GM21737 (cell line): Measurements from ENCODE around the gene FADS2.

Source experiments
- ATAC-seq: cut with Tn5 transposase; IDR thresholded peaks from one replicate; pipeline ENCODE4 v1.9.1; 2021; ENCODE audit warnings: mild to moderate bottlenecking, moderate library complexity; ENCODE audit not compliant: unreplicated experiment

FADS2 gene

DNA sequence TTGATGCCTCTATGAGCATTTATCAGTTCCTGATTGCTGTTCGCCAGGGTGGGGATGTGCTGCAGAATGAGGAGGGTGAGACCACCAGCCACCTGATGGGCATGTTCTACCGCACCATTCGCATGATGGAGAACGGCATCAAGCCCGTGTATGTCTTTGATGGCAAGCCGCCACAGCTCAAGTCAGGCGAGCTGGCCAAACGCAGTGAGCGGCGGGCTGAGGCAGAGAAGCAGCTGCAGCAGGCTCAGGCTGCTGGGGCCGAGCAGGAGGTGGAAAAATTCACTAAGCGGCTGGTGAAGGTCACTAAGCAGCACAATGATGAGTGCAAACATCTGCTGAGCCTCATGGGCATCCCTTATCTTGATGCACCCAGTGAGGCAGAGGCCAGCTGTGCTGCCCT lies 32.6 kb upstream of the FADS2 start:
- no peak for ATAC-seq

DNA sequence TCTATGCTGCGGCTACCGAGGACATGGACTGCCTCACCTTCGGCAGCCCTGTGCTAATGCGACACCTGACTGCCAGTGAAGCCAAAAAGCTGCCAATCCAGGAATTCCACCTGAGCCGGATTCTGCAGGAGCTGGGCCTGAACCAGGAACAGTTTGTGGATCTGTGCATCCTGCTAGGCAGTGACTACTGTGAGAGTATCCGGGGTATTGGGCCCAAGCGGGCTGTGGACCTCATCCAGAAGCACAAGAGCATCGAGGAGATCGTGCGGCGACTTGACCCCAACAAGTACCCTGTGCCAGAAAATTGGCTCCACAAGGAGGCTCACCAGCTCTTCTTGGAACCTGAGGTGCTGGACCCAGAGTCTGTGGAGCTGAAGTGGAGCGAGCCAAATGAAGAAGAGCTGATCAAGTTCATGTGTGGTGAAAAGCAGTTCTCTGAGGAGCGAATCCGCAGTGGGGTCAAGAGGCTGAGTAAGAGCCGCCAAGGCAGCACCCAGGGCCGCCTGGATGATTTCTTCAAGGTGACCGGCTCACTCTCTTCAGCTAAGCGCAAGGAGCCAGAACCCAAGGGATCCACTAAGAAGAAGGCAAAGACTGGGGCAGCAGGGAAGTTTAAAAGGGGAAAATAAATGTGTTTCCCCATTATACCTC lies 32.1 kb upstream of the FADS2 start:
- ATAC-seq, result no peak

DNA sequence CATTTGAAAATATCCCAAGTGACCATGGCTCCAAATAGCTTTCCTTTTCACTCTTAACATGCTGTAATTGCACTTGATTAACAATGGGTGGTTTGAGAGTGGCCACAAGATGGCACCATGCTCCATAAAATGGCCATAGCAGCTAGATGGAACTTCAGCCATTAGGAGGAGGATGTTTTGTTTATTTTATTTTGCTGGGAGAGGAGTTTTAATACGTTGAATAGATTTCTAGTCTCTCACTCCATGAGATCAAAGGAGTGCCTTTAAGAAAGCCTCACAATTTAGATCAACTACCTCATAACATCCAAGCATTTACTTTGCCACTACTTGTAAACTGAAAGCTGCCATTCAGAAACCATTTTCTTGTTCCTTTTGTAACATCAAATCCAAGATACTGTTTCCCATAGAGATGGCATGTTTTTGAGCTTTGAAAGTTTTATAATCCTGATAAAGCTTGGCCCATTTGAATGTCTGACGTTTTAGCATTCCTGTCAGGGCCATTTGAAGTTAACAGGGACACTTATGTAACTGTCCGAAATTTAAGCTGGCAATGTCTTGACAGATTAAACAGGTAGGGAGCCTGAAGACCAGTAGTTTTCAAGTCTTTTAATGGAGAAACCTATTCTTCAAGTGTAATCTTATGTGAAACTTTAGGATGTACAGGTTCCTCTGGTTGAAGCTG lies 30.7 kb upstream of the FADS2 start:
- ATAC-seq, result no peak

DNA sequence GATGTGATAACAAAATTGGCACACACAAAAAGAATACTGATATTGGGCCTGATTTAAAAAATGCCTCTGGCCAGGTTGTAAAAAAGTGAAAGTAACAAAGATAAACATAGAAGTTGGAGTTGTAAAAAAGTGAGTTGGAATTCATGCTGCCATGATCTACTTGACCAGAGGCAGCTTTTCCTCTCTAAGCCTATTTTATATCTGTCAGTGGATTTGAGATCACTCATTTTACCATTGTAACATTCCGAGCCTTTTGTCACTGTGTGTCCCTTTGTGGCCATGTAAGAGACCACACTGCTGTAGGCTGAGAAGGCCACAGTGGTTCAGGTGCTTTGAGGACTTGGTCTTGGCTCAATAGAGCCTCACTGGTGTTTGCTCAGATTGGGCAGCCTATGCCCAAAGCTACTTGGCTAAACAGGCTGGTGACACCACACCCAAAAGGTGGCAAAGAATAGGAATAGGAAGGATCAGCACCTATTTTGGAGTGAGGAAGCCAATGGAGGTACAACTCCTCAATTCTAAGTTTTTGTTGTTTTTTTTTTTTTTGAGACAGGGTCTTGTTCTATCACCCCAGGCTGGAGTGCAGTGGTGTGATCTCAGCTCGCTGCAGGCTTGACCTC lies 28.3 kb upstream of the FADS2 start:
- ATAC-seq, result no peak

DNA sequence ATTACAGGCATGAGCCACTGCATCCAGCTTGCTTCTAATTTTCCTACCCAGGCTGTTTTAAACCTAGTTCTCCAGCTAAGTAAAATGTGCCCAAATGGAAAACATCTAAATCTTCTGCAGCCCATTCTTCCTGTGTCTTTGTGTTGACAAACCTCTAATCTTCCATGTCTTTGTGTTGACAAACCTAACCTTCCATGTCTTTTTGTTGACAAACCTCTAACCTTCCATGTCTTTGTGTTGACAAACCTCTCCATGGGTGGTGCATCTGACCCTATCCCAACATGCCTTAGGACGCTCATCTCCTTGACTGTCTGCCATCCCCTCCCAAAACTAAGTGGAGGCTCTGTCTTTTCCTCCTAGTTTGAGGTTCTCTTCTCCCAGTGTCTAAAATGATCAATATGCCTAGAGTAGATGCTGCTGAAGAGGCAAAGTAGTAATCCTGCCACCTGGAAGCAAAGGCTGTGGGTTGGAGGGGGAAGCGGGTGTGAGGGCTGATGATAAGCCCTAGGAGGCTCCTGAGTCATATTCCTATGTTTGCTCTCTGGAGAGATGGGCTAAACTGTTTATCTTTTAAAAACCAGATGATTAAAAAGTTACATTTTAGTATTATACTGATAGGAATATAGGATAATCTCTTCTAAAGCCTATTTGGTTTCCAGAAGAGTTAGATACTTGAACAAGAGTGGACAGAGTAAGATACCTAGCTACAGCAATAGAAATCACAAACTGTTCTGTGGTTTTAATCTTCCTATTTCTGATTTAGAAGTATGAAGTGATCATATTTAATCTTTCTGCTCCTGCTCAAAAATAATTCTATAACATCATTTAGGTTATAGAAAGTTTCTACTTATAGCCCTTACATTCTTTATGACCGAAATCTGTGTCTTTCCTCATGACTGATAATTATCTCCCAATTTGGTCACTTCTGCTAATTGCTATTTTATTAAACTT lies 27.5 kb upstream of the FADS2 start:
- no peak for ATAC-seq

DNA sequence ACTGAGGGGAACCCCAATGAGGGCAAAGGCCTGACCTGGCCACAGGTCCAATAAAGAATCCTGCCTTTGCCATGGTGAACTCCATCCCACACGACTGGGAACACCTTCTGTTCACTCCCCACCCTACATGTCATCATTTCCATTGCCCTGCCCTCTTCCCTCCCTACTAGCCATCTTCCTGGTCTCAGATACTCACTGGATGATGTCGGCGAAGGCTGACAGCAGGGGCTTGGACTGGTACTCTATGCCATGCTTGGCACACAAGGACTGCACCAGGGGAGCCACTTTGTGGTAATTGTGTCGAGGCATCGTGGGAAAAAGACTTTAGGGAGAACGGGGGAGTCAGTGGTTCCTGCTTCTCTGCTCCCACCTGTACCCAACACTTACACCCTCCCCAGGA lies 25.5 kb upstream of the FADS2 start:
- ATAC-seq, result no peak

DNA sequence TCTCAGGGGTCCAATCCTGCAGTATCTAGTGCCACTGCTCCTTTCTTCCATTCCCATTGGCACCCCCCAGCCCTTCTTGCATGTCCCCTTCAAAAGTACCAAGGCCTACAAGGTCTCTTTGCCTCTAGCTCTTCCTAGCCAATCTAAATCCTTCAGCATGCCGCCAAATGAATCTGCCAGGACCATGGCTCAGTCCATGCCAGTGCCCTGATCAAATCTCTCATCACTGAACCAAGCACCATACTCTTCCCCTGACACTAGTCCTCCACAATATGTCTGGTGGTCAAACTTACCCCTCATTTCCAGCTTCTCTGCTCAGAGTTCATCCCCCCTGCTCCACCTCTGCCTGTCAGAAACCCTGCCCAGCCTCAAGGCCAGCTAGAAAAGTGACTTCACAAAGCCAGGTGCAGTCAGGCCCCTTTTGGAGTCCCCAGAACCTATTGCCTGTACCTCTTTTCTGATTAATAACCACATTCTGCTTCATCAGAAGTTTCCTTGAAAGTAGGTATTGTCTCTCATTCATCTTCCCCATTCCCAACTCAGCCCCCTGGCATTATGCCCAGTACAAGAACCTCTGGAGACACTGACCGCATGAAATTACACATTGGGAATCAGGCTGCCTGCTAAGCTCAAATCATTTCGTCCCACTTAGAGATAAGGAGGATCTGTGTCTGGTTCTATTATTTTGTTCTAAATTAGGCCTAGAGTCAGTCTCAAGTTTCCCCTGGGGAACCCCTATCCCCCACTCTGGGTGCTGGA lies 24.0 kb upstream of the FADS2 start:
- ATAC-seq, result no peak

DNA sequence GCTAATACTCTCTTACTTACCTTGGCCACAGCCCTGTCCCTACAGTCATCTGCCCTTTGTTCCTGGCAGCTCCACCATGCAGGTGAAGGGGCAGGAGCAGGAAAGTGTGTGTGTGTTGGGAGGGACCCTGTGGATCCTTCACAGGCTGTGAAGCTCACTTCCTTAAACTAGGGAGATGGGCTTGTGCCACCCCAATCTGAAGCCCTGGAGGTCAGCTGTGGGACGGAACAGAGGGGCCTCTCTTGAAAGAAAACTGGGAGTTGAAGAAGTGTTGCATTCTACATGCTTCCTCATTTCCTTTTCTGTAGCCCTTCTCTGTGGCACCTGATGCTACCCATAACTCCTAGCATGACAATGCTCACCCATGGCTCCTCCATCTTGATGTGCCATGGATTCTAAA lies 23.0 kb upstream of the FADS2 start:
- ATAC-seq, result no peak

DNA sequence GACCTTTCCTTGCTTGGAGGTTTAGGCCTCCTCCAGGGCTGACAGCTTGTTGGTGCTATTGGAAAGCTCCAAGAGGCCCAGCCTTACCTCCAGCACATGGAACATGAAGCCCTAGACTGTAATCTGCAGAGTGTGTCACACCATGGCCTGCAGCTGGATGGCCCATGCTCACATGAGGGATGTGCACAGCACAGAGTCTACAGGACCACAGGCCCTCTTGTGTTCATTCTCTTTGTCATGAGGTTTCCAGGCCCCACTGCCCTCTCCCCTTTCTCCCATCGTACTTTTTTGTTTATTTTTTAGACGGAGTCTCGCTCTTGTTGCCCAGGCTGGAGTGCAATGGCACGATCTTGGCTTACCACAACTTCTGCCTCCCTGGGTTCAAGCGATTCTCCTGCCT lies 21.3 kb upstream of the FADS2 start:
- ATAC-seq, result no peak

DNA sequence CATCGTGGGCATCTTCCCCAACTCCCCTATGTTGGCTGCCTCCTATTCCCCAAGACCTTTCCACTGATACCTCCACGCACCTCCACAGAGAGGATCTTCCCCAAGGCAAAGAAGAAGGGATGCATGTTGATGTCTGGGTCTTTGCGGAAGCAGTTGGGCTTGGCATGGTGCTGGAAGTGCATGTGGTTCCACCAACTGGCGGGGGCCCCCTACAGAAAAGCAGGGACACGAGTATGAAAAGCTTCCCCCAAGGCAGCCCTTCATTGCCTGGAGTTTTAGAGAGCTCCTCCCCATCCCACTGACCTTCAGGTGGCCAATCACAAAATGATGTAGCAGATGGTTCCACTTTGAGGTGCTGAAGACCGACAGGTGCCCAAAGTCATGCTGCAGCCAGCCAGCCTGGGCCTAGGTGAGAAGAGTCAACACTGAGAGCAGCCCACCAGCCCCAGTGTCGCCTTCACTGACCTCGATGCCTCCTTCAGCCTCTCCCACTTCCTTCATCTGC lies 17.4 kb upstream of the FADS2 start:
- no peak for ATAC-seq

DNA sequence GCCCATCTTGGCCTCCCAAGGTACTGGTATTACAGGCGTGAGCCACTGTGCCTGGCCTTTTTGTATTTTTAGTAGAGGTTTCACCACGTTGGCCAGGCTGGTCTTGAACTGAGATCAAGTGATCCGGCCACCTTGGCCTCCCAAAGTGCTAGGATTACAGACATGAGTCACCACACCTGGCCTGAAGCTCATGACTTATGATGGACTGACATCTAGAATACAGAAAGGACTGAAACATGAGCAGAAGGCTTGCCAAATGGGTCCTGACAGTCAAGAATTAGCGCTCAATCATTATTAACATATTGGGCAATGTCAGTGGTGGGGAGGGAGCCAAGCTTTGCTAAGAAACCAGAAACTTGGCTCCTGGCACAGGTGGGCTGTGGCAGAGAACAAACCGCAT lies 16.3 kb upstream of the FADS2 start:
- no peak for ATAC-seq

DNA sequence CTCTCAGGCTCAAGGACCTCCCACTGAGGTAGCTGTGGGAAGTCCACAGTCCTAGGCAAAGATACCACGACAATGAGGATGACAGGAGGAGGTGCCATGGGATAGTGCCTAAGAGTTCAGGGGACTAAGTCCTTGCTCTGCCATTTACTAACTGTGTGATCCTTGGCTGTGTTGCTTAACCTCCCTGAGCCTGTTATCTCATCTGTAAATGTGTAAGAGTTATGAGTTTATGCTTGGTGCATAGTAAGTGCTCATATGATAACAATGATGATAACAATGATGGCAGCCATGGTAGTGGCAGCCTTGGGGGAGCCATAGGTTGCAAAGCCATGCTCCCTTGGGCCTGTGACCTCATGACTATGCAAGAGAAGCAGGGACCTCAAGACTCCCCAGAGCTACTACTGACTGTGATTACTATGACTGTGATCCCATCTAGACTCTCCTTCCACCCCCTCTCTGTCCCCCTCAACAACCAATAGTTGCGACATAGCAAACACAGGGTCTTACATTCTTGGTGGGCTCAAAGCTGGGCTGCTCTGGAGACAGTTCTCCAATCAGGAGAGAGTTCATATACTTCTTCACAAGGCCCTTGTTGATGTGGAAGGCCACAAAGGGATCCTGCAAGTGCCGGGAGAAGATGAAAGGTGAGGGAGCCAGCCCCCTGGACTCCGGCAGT lies 15.2 kb upstream of the FADS2 start:
- no peak for ATAC-seq

DNA sequence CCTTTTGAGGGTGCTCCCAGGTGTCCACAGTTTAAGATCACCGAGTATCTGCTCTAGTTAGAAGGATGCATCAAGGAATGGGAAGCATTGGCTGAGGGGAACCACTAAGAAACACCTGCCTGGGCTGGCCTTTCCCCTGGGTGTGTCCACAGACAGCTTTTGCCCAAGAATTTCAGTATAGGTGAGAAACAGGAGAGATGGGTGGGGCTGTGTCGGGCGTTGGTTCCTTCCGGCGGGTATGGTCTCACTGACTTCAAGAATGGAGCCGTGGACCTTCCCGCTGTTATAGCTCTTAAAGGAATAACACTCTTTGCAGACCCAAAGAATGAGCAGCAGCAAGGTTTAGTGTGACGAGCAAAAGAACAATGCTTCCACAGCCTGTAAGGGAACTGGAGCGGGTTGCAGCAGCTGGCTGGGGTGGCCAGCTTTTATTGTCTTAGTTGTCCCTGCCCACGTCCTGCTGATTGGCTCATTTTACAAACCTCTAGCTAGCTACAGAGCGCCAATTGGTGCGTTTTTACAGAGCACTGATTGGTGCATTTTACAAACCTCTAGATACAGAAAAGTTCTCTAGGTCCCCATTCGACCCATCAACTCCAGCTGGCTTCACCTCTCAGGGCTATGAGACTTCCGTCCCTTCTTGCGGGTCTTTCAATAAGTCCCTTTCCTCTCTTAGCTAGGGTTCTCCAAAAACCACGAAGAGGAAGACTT lies 13.7 kb upstream of the FADS2 start:
- ATAC-seq, result no peak

DNA sequence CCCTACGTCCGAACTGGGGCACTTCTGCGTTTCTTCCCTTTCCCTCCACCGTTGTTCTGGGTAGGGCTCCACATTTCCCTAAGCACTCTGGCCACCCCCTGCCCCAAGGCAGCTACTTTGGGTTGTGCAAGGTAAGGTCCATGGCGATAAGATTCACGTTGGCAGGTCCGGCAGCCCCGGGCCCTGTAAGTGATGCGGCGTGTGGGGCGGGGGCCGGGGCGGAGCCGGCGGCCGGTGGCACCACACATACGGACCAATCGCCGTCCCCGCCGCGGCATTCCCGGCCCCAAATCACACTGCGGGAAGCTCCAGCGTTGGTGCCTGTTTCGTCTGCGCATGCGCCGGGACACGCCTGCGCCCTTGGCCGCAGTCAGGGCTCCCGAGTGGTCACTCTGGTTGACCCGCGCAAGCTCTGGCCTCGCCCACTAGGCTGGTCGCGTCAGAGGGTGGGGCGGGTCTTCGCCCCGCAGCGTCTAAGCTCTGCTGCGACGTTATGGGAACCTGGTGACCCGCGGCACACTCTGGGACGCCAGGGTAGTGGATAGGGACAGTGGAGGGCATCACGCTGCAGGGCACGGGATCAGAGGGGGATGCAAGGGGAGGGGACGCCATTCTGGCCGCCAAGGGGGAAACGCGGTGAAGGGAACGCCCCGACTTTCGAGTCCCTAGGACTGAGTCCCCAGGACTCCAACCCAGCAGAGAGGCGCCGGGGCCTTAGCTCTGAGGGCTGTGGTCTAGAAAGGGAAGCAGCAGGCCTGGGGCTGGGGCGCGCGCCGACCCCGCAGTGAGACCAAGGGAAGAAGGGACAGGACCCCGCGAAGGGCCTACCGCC lies 12.9 kb upstream of the FADS2 start:
- peak; percentile 44 for ATAC-seq

DNA sequence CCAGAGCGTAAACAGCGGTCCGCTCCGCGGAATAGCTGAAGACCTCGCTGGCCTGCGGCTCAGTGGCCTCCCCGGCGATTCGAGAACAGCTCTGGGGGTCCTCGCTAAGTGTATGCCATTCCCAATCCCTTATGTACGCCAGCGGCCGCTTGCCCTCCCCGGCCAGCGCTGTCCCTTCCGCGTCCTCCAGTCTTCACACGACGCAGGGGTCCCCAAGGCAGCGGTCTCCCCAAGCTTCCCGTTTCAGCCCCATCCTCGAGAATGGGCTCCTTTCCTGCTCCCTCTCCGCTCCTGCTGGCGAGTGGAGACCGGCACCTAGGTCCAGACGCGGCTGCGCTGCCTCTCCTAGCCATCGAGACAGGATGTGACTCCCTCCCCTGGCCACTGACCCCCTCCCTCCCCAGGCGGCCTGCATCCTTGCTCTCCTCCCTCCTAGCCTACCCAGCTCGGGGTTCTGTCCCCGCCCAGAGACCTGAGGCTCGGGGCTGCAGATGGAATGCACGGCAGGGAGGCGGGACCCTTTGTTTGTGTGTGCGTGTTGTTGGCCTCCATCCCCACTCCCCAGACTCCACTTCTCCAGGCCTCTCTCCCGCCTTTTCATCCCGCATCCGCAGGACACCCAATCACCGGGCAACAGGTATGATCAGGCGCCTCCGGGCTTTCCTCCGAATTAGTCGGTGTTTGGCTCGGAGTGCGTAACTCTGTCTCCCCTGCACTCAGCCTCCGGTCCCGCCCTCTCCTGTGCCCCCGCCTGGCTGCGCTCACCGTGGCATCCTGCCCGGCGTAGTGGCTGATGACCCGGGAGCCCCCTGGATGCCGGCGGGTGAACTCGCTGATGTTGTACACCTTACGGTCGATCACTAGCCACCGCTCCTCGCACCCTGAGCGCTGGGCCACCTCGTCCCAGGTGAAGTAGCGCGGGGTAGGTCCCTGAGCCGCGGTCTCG lies 12.0 kb upstream of the FADS2 start:
- ATAC-seq, result peak; percentile 26

DNA sequence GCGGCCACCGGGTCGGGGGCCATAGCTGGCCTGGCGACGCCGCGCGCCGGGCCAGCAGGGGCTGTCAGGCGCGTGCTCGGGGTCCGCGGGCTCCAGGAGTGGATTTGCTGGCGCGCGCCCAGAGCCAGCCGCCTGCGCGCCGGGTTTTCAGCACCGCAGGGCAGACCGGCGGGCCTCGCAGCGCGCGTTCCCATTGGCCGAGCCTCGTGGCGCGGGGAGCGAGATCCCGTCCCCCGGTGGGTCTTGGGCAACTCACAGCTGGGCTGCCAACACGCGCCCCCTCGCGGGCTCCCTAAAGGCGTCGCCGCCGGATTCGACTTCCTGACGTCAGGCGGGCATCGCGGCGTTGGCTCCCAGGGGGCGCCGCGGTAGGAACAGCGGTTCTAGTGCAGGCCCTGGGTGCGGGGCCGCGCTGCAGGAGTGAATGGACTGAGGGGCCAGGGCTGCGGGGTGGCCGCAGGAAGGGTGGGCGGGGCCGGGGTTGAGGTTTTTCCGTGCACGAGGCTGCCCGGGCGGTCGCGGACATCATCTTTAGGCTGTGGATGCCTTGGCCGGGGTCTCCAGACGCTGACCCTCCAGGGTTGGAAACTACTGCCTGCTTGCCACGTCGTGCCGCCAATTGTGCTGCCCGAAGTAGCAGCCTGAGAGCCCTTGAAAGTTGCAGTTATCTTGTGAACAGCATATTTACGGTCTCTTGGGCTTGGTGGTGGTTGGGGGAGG lies 11.2 kb upstream of the FADS2 start, which contains the start of gene FADS1:
TSS of gene FADS1 (minus strand) at position 268 of the 720 bp plus-strand sequence. CDS start at position 194, 74 bp downstream.
- peak; percentile 53 for ATAC-seq
